Muscle of back (tissue), 11 donors: ENCODE data around the gene GATAD1. TPM values are rescaled to one million over a fixed set of nuclear protein-coding genes. Genes with fewer than 3 reads are reported as not detected.
A peak's percentile ranks its signal among the peaks of the same experiment; 100 is the strongest.
"Not testable (repeated sequence)": the region's sequence is repeated elsewhere in the genome, so short reads cannot be mapped to it uniquely, and the experiment has no call there.

Experiments
- DNase-seq, 3 donors: peaks; one replicate each; pipeline versions ENCODE4 v3.0.0 to v3.0.0-alpha.2; 2013
- polyA plus RNA-seq, 10 donors: library from polyadenylated mRNA; unstranded; fragments of 120-200 nt; gene quantifications; one replicate each; pipeline ENCODE4 v1.2.1, GENCODE V29; 2013; ENCODE audit not compliant: insufficient read length in 10 of 10

The GATAD1 gene
- polyA plus RNA-seq, 10 donors: 15.3 to 41.3 (median 22.5) TPM

DNA sequence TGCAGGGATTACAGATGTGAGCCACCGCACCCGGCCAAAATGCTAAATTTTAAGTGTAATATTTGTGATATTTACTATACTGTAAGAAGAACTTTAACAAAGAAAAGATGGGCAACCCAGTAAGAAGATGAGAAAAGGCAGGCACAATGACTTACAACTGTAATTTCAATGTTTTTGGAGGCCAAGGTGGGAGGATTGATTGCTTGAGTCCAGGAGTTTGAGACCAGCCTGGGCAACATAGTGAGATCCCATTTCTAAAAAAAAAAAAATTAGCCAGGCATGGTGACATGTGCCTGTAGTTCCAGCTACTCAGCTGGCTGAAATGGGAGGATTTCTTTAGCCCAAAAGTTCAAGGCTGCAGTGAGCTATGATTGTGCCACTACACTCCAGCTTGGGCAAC, 11.7 kb upstream of the GATAD1 start:
- DNase-seq: no peak

DNA sequence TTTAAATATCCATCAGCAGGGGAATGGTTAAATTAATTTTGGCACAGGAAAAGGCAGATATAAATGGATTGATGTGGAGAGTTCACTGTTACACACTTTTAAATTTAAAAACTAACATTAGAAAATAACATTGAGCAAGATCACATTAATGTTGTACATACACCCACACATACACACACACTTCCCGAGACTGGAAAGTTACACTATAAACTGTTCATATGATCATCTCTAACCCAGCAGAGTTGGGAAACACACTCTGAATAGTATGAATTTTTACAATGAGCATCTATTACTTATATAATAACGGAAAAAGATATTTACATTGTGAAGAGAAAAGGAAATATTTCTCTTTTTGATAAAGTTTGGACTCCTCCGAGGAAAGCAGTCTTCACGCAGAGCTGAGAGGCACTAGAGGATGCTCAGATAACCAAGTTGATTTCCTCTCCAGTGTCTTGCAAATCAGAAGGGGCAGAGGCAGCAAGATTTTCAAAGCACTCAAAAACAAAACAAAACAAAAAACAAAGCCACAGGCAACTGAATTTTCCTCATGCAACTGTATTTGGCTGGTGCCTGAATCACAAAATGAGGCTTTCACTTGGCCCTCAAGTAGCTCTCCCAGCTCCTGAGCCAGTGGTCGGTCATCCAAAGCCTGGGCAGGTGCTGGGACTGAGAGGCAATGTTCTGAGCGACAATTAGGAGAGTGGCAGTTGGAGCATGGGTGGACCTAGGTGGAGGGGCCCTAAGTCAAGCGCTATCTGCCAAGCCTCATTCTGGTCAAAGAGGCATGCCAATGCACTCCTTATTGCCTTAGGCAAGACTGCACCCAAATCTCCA, 10.5 kb upstream of the GATAD1 start:
- no peak for DNase-seq

DNA sequence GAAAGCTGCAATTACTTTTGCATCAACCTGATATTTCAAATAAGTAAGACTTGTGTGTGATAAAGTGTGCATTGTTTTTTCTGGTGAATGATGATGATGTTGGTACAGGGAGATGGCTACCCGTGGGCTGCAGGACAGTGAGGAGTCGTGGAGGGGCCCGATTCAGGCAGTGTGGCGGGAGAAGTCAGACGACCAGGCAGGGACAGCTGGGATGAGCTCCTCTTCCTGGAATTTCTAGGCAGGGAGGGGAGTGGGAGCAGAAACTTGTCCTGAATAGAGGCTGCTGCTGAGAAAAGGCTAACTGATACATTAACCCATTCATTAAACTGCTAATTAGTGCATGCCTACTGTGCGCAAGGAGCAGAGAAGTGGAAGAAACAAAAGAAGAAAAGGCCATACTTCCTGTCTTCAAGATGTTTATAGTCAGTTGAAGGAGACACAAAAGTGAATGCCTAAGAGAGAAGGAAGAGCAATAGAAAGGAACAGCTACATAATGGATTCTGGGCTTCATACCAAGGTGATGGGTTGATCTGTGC, 9.3 kb upstream of the GATAD1 start:
- DNase-seq: no peak

DNA sequence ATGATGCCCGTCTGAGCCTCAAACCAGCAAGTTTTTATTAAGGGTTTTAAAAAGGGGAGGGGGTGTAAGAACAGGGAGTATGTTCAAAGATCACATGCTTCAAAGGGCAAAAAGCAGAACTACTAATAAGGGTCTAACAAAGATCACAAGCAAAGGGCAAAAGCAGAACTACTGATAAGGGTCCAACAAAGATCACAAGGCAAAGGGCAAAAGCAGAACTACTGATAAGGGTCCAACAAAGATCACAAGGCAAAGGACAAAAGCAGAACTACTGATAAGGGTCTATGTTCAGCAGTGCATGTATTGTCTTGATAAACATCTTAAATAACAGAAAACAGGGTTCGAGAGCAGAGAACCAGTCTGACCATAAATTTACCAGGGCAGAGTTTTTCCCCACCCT, 4.6 kb upstream of the GATAD1 start:
- not testable (repeated sequence) for DNase-seq

DNA sequence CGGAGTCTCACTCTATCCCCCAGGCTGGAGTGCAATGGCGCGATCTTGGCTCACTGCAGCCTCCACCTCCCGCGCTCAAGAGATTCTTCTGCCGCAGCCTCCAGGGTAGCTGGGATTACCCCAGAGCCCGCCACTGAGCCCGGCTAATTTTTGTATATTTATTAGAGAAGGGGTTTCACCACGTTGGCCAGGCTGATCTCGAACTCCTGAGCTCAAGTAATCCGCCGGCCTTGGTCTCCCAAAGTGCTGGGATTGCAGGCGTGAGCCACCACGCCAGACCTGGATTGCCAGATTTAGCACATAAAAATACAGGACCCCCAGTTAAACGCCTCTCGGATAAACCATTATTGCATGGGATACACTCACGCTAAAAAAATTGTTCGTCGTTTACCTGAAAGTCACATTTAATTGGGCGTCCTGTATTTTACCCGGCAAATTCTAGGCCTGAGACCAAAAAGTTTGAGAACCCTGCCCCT, 375 bp upstream of the GATAD1 start:
- DNase-seq: no peak

DNA sequence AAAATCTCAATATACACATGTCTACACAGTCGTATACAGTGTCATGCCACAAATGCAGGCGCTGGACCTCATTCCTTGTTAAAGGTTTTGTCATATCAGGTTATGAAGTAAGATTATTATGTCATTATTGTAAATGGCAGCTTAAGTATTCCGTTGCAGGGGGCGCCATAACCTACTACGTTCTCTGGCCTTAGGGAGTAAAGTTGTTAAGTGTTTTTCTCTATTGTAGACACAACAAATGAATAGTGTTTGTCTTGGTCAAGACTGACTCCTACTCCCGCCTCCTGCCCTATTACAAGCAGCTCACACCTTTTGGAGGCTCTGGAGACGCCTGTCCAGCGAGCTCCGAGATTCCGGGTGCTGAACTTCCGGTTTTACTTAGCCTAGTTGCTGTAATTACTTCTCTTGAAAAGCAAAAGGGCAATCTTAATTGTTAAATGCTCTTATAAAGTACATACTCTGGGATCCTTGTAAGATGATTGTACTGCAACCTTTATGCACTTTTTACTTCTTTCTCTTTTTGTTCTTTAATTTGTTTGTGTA, 994 bp downstream of the GATAD1 start:
- peak; percentile 31 to 80 (median 57) for DNase-seq

DNA sequence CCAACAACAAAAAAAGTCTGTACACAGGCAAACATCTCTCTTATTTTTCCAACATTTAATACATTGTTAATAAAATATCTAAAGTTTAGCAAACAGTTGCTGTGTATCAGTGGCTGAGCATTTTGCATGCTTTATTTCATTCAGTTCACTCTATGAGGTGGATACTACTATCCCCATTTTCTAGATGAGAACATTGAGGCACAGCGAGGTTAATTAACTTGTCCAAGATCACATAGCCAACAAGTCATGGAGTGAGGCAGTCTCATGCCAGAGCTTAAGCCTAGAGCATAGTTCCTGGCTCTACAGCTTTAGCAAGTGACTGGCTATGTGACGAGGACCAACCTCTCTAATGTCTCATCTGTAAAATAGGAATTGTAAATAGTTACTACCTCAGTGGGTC, 4.4 kb downstream of the GATAD1 start:
- DNase-seq: no peak

DNA sequence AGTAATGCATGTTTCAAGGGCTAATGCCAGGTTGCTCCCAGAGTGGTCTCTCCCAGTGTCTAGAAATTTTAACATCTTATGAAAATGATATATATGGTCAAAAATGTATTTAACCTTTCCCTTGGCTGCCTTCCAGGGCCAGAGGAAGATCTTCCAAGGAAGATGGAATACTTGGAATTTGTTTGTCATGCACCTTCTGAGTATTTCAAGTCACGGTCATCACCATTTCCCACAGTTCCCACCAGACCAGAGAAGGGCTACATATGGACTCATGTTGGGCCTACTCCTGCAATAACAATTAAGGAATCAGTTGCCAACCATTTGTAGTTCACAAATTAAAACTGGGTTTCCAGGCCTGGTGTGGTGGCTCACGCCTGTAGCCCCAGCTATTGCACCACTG, 9.0 kb downstream of the GATAD1 start:
- peak in 1 of 3 donors; percentile 37 for DNase-seq

DNA sequence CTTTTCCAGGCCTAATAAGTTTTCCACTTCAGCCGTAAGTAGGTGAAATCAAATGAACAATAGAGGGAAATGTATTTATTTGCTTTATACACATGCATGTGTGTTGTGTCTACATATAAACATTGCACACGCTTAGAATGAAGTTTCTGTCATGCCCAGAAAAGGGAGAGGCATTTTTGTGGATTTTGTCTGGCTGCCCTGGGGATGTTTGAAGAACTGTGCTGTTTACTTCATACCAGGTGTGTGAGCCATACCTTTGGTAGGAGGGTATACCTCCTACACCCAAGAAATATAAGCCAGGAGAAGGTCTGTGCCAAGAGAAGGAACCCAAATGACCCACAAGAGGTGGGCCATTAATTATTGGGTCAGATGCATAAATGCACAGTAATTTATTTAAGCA, 12.8 kb downstream of the GATAD1 start:
- no peak for DNase-seq

DNA sequence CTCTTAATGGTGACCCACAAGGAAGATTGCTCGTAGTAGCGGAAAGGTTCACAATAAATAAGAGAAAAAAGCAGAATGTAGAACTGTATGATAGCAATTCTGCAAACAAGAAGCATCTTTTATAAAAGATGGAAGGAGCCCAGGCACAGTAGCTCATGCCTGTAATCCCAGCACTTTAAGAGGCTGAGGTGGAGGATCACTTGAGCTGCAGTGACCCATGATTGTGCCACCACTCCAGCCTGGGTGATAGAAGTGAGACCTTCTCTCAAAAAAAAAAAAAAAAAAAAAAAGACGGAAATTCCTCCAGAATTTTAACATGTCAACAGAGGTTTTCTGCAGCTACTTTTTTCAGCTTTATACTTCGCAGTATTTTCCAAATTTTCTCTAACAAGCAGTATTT, 13.2 kb downstream of the GATAD1 start:
- no peak for DNase-seq

DNA sequence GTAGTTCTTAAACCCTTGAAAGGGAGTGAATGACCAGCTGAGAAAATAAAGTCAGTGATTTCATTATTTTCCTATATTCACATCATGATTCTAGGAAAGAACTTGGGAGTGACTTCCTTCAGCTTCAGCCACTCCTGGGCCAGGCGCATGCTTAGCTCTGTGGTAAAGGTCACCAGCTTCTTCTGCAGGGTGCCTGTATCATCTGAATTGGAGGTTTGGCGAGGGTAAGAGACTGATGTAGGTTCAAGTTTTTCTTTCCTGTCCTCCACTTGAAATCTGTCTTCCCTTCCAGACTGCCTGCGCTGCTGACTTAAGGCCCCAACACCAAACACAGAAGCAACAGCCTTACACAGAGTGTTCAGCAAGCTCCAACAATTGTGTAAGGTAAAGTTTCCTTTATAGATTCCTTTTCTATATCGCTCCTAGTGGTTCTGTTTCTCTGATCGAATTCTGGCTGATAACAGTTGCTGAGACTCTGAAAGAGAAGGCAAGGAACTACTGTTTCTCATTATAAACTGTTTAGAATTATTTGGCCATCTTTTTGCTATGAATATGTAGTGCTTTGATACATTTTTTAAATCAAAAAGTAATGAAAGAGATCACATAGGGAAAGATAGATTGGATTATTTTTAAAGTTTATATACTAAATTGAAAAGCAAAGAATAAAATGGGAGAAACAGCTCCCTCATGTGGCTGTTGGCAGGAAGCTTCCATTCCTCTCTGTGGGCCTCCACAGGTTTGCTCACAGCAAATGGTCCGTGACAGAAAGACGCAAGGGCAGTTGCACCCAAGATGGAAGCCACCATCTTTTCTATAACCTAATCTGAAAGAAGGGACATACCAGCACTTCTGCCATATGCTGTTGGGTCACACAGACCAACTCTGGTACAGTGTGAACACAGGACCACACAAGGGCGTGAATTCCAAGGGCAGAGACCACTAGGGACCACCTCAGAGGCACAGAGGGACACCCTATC, 14.0 kb downstream of the GATAD1 start:
- DNase-seq: peak in 2 of 3 donors; percentile 15 to 36

DNA sequence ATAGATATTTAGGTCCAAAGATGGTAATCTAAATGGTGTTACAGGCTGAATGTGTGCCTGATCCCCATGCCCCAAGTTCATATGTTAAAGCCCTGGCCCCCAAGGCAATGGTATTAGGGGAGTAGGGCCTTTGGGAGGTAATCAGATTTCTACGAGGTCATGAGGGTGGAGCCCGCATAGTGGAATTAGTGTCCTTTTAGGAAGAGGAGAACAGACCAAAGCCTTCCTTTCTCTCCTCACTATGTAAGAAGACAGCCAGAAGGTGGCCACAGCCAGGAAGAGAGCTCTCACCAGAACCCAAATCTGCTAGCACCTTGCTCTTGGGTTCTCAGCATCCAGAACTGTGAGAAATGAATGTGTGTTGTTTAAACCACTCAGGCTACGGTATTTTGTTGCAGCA, 15.3 kb downstream of the GATAD1 start:
- no peak for DNase-seq

DNA sequence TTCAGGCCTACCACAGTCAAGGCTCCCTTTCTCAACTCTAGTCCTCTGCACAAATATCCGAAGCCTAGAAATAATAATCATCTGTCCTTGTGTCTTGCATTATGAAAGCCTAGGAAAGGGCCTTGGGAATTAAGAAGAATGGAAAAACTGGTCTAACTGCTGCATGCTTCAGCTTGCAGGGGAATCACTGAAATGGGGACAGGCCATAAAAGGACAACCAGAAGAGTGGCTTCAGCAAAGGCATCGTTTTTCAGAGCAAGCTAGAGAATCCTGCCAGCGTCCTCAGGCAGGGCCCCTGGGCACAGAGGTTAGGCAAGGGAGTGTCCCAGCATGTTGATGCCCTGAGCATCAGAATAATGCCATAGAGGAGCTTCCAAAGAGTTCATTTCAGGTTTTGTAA, 17.2 kb downstream of the GATAD1 start:
- no peak for DNase-seq

DNA sequence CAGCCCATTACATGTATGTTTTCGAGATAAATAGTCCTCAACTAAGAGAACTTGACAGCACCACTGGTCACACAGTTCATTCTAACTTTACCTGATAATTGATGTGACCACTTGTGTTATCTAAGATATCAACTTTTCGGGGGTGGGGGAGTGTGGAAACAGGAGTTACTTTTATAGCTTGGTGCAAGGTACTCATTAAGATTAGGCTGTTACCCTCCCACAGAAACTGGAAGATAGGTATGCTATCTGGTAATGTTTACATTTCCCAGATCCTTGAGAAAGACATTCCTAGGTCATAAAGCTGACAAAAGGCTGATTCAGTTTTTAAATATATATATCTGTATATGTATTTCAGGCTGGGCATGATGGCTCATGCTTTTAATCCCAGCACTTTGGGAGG, 19.4 kb downstream of the GATAD1 start:
- no peak for DNase-seq

DNA sequence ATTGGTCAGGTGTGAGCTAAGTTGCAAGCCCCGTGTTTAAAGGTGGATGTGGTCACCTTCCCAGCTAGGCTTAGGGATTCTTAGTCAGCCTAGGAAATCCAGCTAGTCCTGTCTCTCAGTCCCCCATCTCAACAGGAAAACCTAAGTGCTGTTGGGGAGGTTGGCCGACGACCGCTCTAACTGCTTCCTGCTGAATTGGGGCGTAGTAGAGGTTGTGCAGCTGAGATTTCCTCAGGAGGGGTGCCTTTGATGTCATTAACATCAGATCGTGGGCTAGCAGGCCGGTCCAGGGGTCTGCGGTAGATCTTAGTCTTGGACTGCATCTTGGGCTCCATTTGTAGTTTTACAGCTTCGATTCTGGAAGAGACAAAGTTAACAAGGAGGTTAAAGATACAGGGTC, 21.3 kb downstream of the GATAD1 start:
- DNase-seq: not testable (repeated sequence)

DNA sequence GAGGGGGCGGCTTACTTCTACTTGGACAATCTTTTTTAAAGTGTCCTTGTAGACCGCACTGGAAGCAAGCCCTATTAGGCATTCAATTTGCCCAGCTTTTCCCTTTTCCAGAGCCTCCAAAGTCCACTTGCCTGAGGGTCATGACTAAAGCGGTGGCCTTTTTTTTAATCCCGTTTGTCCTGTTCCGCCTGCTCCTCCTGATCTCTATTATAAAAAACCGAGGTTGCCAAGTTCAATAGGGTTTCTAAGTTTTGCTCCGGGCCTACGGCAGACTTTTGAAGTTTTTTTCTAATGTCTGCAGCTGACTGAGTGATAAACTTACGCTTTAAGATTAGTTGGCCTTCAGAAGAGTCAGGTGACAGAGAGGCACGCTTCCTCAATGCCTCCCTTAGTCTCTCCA, 26.7 kb downstream of the GATAD1 start:
- not testable (repeated sequence) for DNase-seq

DNA sequence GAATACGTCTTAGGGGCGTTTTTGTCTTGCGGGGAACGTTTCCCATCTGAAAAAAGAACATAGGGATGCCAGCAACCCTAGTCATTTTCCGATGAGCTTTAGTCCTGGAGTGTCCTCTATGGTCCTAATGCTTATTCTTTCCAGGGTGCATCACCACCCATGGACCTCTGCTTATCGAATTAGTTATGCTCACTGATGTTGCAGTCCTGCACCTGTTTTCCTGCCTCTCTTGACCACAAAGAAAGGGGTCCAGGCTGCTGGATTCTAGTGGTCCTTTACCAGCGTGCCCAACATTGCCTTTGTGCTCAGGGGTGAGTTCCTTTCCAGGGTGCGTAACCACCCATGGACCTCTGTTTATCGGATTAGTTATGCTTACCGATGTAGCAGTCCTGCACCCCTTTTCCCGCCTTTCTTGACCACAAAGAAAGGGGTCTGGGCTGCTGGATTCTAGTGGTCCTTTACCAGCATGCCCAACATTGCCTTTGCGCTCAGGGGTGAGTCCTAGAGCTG, 28.0 kb downstream of the GATAD1 start:
- DNase-seq: not testable (repeated sequence)

DNA sequence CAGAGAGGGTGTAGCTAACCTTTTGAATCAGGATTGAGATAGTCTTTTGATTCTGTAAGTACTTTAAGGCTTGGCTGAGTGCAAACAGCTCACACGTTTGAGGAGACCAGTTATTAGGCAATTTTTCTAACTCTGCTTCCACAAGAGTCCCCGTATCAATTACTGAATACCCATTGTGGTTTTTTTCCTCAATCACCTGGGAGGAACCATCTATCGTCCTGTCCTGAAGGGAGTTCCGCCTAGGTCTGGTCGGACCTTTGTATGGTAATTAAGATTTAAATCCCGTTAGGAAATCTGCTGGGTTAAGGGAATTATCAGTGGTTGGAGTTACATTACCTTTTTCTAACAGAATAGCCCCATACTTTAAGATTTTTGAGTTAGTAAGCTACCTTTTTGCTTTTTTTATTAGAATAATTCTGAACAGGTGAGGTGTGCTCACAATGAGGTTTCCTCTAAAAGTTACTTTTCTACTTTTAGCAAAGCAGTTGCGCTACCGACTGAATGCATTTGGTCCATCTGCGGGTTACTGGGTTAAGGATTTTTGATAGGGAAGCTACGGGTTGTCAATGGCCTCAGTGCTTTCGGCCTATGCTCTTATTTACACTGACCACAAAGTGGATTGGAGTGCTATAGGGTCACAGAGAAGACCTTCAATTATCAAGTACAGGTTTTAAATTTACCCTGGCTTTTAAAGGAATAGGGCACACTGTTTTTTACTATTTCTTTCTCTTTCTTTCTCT, 28.7 kb downstream of the GATAD1 start:
- DNase-seq: not testable (repeated sequence)

DNA sequence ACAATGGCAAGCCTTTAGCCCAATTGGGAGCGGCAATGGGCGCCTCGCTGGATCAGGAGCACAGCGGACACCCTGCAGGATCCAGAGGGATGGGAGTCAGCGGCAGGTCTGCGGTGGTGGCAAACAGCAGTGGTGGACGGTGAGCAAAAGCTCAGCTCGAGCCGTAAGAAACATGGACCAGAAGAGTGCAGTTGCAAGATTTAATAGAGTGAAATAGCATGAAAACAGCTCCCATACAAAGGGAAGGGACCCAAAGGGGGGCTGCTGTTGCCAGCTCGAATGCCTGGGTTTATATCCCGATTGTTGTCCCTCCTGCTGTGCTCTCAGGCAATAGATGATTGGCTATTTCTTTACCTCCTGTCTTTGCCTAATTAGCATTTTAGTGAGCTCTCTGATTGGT, 30.4 kb downstream of the GATAD1 start, which contains the start of gene ERVW-1:
Gene ERVW-1 (minus strand): TSS at position 266 of the 400 bp plus-strand sequence. CDS start 7,565 bp downstream, outside the sequence.
- DNase-seq: not testable (repeated sequence)

DNA sequence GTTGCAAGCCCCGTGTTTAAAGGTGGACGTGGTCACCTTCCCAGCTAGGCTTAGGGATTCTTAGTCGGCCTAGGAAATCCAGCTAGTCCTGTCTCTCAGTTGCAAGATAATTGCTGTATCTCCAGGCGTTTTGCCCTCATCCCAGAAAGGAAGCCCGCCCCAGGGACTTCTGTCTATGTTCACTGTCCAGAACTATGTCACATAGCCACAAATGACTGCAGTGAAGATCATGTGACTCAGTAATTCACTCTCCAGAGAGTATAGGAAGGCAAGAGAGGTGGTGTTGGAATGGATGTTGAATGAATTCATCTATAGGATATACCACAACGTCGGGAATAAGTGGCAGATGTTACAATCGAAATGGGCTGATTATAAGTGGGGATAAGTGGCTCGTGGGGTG, 30.8 kb downstream of the GATAD1 start:
- DNase-seq: no peak

DNA sequence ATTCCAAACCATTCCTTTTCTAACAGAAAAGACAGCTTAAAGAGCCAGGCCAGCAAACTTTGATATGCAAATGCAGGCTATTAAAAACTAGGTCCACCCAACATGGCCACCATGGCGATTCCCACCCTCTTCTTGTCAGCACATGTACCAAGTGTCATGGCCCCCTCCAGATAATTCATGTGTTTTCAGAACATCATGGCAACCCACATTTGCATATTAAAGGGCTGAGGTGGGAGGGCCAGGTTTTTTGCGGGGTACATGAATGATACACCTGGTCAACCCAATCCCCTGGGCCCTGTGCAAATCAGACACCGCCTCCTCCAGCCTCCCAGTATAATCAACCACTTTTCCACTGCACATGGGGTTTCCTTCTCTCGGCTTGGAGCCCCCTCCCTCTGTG, 31.4 kb downstream of the GATAD1 start:
- no peak for DNase-seq
